COLO829 (cell line): Measurements from ENCODE around the gene SLC24A2.
"Not testable (repeated sequence)": the region's sequence is repeated elsewhere in the genome, so short reads cannot be mapped to it uniquely, and the experiment has no call there.

Source experiments
- DNase-seq: peaks from one replicate; pipeline ENCODE4 v3.0.0; 2012; ENCODE audit warnings: low spot score

Gene SLC24A2

GRCh38 chr9:19788614-19789271, at the start of gene SLC24A2:
SLC24A2 (minus strand) TSS chr9:19789037.
- no peak for DNase-seq

GRCh38 chr9:19833331-19833730, 44.5 kb upstream of the SLC24A2 start:
- DNase-seq: not testable (repeated sequence)

- DNase-seq: no peak
Observed at GRCh38 chr9:19830796-19831195, 42.0 kb upstream of the SLC24A2 start.

- no peak for DNase-seq
Observed at GRCh38 chr9:19828576-19829109, 39.8 kb upstream of the SLC24A2 start.

- no peak for DNase-seq
Observed at GRCh38 chr9:19816769-19817168, 27.9 kb upstream of the SLC24A2 start.

GRCh38 chr9:19812194-19812593, 23.4 kb upstream of the SLC24A2 start:
- DNase-seq: no peak

- DNase-seq: no peak
Observed at GRCh38 chr9:19809422-19810269, 20.8 kb upstream of the SLC24A2 start.

GRCh38 chr9:19807182-19807892, 18.5 kb upstream of the SLC24A2 start:
- no peak for DNase-seq

GRCh38 chr9:19804431-19804830, 15.6 kb upstream of the SLC24A2 start:
- no peak for DNase-seq

GRCh38 chr9:19800884-19801283, 12.0 kb upstream of the SLC24A2 start:
- DNase-seq: no peak

- DNase-seq: no peak
Observed at GRCh38 chr9:19799784-19800183, 10.9 kb upstream of the SLC24A2 start.

- no peak for DNase-seq
Observed at GRCh38 chr9:19788152-19788551, 685 bp downstream of the SLC24A2 start.

GRCh38 chr9:19787672-19788071, 1.2 kb downstream of the SLC24A2 start:
- DNase-seq: no peak

- no peak for DNase-seq
Observed at GRCh38 chr9:19785230-19785629, 3.6 kb downstream of the SLC24A2 start.

GRCh38 chr9:19784136-19784535, 4.7 kb downstream of the SLC24A2 start:
- DNase-seq: no peak

- DNase-seq: no peak
Observed at GRCh38 chr9:19783500-19783899, 5.3 kb downstream of the SLC24A2 start.

GRCh38 chr9:19782005-19782404, 6.8 kb downstream of the SLC24A2 start:
- DNase-seq: peak; percentile 2

GRCh38 chr9:19781240-19781639, 7.6 kb downstream of the SLC24A2 start:
- DNase-seq: no peak

- no peak for DNase-seq
Observed at GRCh38 chr9:19771446-19771845, 17.4 kb downstream of the SLC24A2 start.

- no peak for DNase-seq
Observed at GRCh38 chr9:19770973-19771372, 17.9 kb downstream of the SLC24A2 start.

- no peak for DNase-seq
Observed at GRCh38 chr9:19769213-19769612, 19.6 kb downstream of the SLC24A2 start.

- no peak for DNase-seq
Observed at GRCh38 chr9:19768798-19769197, 20.0 kb downstream of the SLC24A2 start.

GRCh38 chr9:19759066-19759465, 29.8 kb downstream of the SLC24A2 start:
- DNase-seq: no peak
